Fibroblast of skin of scalp (primary cell): ENCODE measurements around the gene MMP10.

Experiments used
- DNase-seq: peaks from one replicate; pipeline ENCODE4 v3.0.0-alpha.2; 2013

Gene MMP10

GRCh38 chr11:102724904-102725500 is 55.4 kb downstream of the MMP10 start, which contains the start of gene MMP8:
TSS of gene MMP8 (minus strand) at chr11:102724954. CDS start at chr11:102724855, 99 bp downstream.
- peak; percentile 90 for DNase-seq

GRCh38 chr11:102722821-102723220 is 57.6 kb downstream of the MMP10 start:
- peak; percentile 20 for DNase-seq
